Posterior cingulate gyrus (tissue), 11 donors: ENCODE data around the gene WDR46.

ENCODE experiments used
- DNase-seq, 10 donors: peaks; one replicate each; pipeline versions ENCODE4 v3.0.0 to v3.0.0-alpha.2; 2020 to 2021; ENCODE audit warnings: mixed read lengths in 3 of 10
- intact Hi-C: fragments of 100-400 bp; cut with DNase I; formaldehyde crosslinking; loops from one replicate; pipeline ENCODE4 v1.15.1; 2023

WDR46 gene

GRCh38 chr6:33314515-33314942, 25.5 kb upstream of the WDR46 start:
- intact Hi-C loops, result loop anchor here (2.0 to 10.0 kb wide), 2 partner anchors 16 to 100 kb away; partner anchors contain the start of genes CUTA, PHF1 and RGL2
- peak in 5 of 10 donors; percentile 40 to 89 (median 54) for DNase-seq

- intact Hi-C loops, result loop anchor here (2.0 to 10.0 kb wide), 2 partner anchors 15 to 101 kb away; partner anchors contain the start of genes CUTA, PHF1 and RGL2
- DNase-seq, result peak in 9 of 10 donors; percentile 42 to 91 (median 53)
Measured at GRCh38 chr6:33313709-33314514, 24.9 kb upstream of the WDR46 start, which contains the start of gene TAPBP. Gene TAPBP (minus strand): TSS chr6:33314078. CDS start chr6:33314041, 37 bp downstream.

DNA sequence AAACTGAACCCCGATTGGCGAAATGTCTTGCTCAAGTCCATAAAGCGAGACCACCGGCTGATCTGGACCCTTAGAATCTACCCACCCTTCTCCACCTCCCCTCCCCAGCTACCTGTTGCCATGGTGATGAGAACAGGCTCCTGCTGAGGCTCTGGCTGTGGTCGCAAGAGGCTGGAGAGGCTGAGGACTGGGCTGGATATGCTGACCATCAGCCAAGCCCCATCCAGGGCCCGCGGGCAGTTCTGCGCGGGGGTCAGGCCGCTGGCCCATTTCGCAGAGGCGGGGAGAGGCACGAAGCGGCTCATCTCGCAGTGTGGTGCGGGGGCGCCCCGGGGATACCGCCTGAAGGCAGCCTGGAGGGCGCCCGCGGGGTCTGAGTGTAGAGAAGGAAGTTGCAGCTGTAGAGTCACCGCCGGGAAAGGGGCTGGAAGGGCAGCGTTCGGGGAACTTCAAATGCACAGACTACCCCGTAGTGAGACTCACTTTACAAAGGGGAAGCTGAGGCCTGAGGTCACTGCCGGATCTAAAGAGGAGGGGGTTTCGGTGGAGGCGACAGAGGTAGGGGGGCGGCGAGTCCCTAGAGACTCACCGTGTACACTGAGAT, 24.2 kb upstream of the WDR46 start:
- intact Hi-C loops, result loop anchor here (10.0 kb wide), 1 partner anchor 102 kb away; the partner anchor contains the start of genes CUTA and PHF1
- DNase-seq, result peak in 9 of 10 donors; percentile 22 to 90 (median 47)

DNA sequence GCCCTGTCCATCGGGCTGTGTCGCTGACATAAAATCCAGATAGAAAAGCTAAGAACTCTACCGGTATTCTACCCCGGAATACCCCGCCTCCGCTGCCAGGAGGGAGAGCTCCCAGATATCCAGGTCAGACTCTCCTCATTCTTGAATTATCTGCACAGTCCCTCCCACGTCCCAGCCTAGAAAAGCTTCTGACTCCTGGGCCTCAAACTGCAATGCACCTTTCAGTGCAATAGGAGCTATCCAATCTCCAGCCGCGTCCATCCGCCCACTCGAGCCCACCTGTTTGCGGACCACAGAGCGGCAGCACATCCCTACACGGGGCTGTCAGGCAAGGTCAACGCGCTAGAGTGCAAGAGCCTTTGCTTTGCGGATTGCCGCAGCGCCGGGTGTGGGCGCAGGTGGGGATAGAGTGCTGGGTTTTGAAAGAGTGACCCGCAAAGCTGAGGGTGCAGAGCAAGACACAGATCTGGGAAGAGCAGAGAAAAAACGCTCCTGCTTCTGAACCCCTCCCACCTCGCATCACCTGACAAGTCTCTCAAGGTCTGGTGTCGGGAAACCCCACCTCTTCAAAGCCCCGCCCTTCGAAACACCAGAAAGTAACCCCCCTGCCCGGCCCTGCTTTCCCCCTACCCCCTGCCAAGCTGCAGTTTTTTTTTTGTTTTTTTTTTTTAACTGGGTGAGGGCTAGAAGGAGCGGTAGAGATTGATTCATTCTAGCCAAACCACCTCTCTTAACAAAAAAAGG, 23.5 kb upstream of the WDR46 start:
- DNase-seq, result peak in 8 of 10 donors; percentile 50 to 91 (median 69)
- intact Hi-C loops, result loop anchor here (10.0 kb wide), 1 partner anchor 102 kb away; the partner anchor contains the start of genes CUTA and PHF1

DNA sequence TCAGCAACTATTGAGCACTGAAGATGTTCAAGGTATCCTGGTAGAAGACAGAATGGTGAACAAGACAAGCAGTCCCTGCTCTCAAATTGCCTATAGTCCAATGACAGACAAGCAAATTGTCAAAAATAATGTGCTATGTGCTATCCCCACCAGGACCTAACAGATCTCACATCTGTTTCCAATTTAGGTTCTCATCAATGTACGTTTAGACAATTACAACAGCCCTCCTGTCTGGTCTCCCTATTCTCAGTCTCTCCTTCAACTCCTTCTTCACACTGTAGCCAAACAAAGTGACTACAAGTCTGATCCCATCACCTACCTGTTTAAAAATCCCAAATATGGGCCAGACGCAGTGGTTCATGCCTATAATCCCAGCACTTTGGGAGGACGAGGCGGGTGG, 17.3 kb upstream of the WDR46 start:
- DNase-seq, result no peak
- intact Hi-C loops, result no loop called here

GRCh38 chr6:33305052-33305451, 16.0 kb upstream of the WDR46 start:
- DNase-seq, result peak in 1 of 10 donors; percentile 84
- intact Hi-C loops, result no loop called here

GRCh38 chr6:33304216-33304615, 15.2 kb upstream of the WDR46 start:
- peak in 1 of 10 donors; percentile 59 for DNase-seq
- intact Hi-C loops, result no loop called here

DNA sequence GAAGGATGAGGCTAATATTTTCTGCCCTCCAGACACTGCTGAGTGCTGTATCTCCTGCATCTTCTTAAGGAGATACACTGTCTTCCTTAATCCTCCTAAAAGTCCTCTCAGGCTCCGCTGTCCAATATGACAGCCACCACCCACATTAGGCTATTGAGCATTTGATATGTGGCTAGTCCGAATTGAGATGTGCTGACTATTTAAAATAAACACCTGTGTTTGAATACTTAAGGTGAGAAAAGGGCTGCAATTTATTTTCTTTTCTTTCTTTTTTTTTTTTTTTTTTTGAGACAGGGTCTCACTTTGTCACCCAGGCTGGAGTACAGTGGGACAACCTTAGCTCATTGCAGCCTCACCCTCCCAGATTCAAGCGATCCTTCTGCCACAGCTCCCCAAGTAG, 12.8 kb upstream of the WDR46 start:
- no peak for DNase-seq
- intact Hi-C loops, result no loop called here

- DNase-seq, result peak; percentile 87 to 98 (median 91)
- intact Hi-C loops, result loop anchor here (2.0 kb wide), 1 partner anchor 15 kb away; the partner anchor contains the start of gene TAPBP
Measured at GRCh38 chr6:33299237-33299944, 10.4 kb upstream of the WDR46 start.

- peak; percentile 63 to 97 (median 76) for DNase-seq
- intact Hi-C loops, result loop anchor here (2.0 kb wide), 1 partner anchor 16 kb away; the partner anchor contains the start of gene TAPBP
Measured at GRCh38 chr6:33298773-33299236, 9.8 kb upstream of the WDR46 start, which contains the start of gene RGL2. Gene RGL2 (minus strand): TSS chr6:33298942. CDS start chr6:33298610, 332 bp downstream.

- DNase-seq, result peak in 4 of 10 donors; percentile 37 to 86 (median 64)
- intact Hi-C loops, result loop anchor here (2.0 kb wide), 1 partner anchor 17 kb away; the partner anchor contains the start of gene TAPBP
Measured at GRCh38 chr6:33297956-33298772, 9.1 kb upstream of the WDR46 start.

DNA sequence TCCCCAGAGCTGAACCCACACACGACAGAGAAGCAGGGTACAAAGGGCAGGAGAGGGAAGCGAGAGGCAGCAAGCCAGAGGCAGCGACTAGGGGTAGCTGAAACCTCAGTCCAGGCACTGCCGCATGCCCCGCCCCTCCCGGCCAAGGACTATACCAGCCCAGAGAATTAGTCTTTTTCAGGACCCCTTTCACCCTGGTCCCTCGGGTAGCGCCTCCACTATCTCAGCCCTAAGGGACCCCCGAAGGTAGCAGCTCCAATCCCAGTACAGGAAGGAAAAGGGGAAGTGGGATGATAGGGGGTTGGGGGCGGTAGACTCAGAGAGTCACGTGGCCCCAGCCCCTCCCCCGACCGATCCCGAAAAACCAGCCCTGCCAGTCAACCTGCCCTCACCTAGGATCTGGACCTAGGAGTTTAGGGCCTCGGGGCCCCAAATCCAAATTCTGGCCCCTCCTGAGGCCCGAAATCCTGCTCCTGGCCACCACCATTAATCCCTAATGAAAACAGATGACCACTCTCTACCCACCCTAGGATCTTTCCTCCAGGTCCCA, 8.4 kb upstream of the WDR46 start:
- intact Hi-C loops, result no loop called here
- peak in 1 of 10 donors; percentile 83 for DNase-seq

- intact Hi-C loops, result no loop called here
- no peak for DNase-seq
Measured at GRCh38 chr6:33296797-33297405, 7.9 kb upstream of the WDR46 start.

DNA sequence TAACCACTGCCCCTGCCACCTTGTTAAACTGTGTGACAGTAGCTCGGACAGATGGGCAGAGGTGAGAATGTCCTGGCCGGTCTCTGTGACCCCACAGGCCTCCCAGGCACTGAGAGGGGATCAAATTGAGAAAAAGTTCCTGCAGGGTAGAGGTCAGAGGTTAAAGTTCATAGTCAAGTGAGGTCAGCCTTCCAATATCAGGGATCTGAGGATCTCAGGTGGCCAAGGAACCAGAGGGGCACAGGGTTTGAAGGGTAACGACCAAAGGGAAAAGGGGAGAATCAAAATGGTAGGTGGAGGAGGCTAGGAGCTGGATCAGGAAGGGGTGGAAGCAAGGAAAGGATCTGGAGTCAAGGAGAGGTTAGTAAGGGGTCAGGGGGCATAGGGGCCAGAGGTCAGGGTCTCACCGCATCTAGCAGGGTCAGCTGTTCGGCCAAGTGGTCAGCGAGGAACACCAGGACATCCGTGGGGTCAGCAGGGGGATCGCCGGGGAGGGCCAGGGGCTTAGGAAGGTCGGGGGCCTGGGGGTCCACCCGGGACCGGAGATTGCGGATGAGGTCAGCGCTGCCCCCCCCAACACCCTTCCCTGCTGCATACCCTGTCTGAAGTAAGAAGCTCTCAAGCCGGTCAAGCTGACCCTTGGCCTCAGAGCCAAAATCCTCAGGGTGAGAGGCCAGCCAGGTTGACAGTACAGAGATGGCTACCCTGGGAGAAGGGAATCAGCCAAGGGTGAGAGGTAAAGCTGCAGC, 6.8 kb upstream of the WDR46 start:
- peak in 1 of 10 donors; percentile 72 for DNase-seq
- intact Hi-C loops, result no loop called here

DNA sequence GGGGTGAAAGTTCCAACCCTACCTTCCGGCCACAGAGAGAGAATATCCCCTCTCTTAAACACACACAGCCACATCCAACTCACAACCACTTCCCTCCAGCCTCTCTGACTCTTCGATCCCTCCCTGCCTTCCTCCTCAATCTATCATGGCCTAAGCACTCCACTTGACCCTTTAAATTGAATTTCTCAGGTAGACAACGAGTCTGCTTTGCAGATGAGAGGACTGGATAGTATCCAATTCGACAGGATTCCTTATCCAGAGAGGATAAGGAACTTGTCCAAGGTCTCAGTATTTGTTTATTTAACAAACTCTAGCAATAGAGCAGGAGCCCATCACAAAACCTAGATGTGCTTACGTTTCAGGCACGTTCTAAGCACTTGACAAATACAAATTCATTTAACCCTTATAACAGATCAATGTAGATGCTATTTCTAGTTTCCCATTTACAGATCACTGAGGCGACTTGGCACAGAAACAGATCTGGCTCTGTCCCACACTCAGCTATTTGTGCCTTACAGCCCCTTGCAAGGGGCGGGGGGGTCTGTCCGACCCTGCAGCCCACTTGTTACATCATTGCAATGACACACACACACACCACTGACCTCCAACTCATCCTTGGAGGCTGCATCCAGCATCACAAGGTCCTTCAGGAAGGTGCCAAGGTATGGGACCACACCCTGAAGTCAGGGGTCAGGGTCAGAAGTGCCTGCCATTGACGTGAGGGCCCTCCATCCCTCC, 5.2 kb upstream of the WDR46 start:
- intact Hi-C loops, result no loop called here
- no peak for DNase-seq

GRCh38 chr6:33292996-33293682, 4.1 kb upstream of the WDR46 start:
- peak in 1 of 10 donors; percentile 58 for DNase-seq
- intact Hi-C loops, result no loop called here
